Stomach (tissue), 4 donors: ENCODE data around the gene CCDC167.

Experiments used
- EP300 ChIP-seq: sonication (generic); formaldehyde crosslinking; IDR thresholded peaks from one replicate; pipeline ENCODE4 v1.6.1; 2017; ENCODE audit warnings: antibody characterized with exemption
- POLR2A ChIP-seq, 4 donors: fragments of 450-650 bp; IDR thresholded peaks; one replicate each; pipeline ENCODE4 v1.6.1; 2016; ENCODE audit warnings: antibody characterized with exemption in 4 of 4, control low read depth in 2 of 4, mild to moderate bottlenecking in 1 of 4, moderate library complexity in 1 of 4
- TF ChIP-seq, protein P1 (sequence below), 7 experiments: fragments of 450-650 bp in 4 of 7; fragments of 200-600 bp in 3 of 7; sonication (generic) in 3 of 7; IDR thresholded peaks; one replicate each; pipeline ENCODE4 v1.5.1; 2016 to 2019; ENCODE audit warnings: antibody characterized with exemption in 7 of 7, control low read depth in 2 of 7, mild to moderate bottlenecking in 1 of 7

DNA sequence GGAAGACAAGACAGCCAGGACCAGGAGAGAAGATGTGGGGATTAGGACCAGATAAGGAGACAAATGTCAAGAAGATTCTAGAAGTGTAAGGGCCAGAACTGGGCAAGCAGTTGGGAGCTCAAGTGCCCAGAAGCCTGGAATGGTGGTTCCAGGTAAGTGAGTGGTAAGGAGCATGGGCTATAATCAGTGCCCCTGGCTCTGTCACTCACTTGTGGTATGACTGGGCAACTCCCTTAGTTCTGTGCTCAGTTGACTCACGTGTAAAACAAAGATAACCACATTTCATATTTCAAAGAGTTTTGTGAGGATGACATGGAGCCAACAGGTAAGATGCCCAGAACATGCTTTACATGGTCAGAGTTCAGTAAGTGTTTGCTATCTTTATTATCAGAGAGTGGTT, 11.2 kb downstream of the CCDC167 start:
- TF ChIP-seq, protein P1, sequence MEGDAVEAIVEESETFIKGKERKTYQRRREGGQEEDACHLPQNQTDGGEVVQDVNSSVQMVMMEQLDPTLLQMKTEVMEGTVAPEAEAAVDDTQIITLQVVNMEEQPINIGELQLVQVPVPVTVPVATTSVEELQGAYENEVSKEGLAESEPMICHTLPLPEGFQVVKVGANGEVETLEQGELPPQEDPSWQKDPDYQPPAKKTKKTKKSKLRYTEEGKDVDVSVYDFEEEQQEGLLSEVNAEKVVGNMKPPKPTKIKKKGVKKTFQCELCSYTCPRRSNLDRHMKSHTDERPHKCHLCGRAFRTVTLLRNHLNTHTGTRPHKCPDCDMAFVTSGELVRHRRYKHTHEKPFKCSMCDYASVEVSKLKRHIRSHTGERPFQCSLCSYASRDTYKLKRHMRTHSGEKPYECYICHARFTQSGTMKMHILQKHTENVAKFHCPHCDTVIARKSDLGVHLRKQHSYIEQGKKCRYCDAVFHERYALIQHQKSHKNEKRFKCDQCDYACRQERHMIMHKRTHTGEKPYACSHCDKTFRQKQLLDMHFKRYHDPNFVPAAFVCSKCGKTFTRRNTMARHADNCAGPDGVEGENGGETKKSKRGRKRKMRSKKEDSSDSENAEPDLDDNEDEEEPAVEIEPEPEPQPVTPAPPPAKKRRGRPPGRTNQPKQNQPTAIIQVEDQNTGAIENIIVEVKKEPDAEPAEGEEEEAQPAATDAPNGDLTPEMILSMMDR (IDR thresholded peaks at IDR 0.05) = no peak
- TF ChIP-seq EP300 (no peak), POLR2A (IDR thresholded peaks at IDR 0.05) (no peak)
